Measurements from ENCODE around the gene DHRS1. TPM values are rescaled to one million over a fixed set of nuclear protein-coding genes. Genes with fewer than 3 reads are reported as not detected.

DHRS1 gene
- polyA plus RNA-seq, 2 of the 4 experiments (the other 2 are of a cell fraction): 15.1 to 17.4 TPM

- no peaks in the 10 kb centered on the region for H3K9me3 ChIP-seq
- no peak overlapping the region for H3K4me3 ChIP-seq
- no peak for ATAC-seq
- 34% methylated on average over 7 of the region's 7 CpGs for WGBS (ENCODE audit: missing lambda C conversion rate)
- no peak for DNase-seq (ENCODE audit: low read depth in 1 of 2, low spot score in 1 of 2)
- POLR2A ChIA-PET: interaction anchor here (1.3 kb wide), 1 partner anchor 94 kb away, joined by 4 read pairs; no protein-coding TSS in a partner anchor
- peaks cover 3% of the 10 kb centered on the region; the same call in 1 of the 3 replicates for H3K4me1 ChIP-seq
- H3K4me2 ChIP-seq: no peak overlapping the region
- H3K27ac ChIP-seq: no peak overlapping the region
- TF ChIP-seq TFCP2L1 (CRISPR knock-in tag; IDR thresholded peaks at IDR 0.05) (no peak), CBX2 (IDR thresholded peaks at IDR 0.05; ENCODE audit: borderline replicate concordance, low read depth) (no peak), EHF (CRISPR knock-in tag; IDR thresholded peaks at IDR 0.05) (no peak), EHMT2 (IDR thresholded peaks at IDR 0.05; ENCODE audit: low read depth) (no peak), HES2 (IDR thresholded peaks at IDR 0.05) (no peak), ZNF302 (CRISPR knock-in tag; IDR thresholded peaks at IDR 0.05) (no peak), E2F6 (IDR thresholded peaks at IDR 0.05; ENCODE audit: borderline replicate concordance, low read depth) (no peak), PHF8 (IDR thresholded peaks at IDR 0.05; ENCODE audit: borderline replicate concordance, low read depth) (no peak), NR3C1 (IDR thresholded peaks at IDR 0.05) (no peak), CBX8 (IDR thresholded peaks at IDR 0.05) (no peak)
- TF ChIP-seq, protein P1, sequence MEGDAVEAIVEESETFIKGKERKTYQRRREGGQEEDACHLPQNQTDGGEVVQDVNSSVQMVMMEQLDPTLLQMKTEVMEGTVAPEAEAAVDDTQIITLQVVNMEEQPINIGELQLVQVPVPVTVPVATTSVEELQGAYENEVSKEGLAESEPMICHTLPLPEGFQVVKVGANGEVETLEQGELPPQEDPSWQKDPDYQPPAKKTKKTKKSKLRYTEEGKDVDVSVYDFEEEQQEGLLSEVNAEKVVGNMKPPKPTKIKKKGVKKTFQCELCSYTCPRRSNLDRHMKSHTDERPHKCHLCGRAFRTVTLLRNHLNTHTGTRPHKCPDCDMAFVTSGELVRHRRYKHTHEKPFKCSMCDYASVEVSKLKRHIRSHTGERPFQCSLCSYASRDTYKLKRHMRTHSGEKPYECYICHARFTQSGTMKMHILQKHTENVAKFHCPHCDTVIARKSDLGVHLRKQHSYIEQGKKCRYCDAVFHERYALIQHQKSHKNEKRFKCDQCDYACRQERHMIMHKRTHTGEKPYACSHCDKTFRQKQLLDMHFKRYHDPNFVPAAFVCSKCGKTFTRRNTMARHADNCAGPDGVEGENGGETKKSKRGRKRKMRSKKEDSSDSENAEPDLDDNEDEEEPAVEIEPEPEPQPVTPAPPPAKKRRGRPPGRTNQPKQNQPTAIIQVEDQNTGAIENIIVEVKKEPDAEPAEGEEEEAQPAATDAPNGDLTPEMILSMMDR (IDR thresholded peaks at IDR 0.05): no peak
- CTCF ChIA-PET: interaction anchor here (1.2 to 46.6 kb wide), 7 partner anchors 10 to 93 kb away, joined by 4 to 1142 read pairs (median 8); partner anchors contain the start of genes CBLN3, CIDEB and KHNYN
- FAIRE-seq: no peak
Observed at GRCh38 chr14:24337144-24337823, 37.7 kb upstream of the DHRS1 start.

GRCh38 chr14:24335461-24336171 lies 36.0 kb upstream of the DHRS1 start:
- Histone ChIP-seq H3K4me1 (peaks cover 3% of the 10 kb centered on the region; the same call in 1 of the 3 replicates), H3K4me2 (no peak overlapping the region), H3K9me3 (no peaks in the 10 kb centered on the region), H3K27ac (no peak overlapping the region), H3K4me3 (no peak overlapping the region)
- CTCF ChIA-PET: interaction anchor here (1.0 to 46.6 kb wide), 8 partner anchors 9 to 105 kb away, joined by 3 to 1142 read pairs (median 23); partner anchors contain the start of genes CBLN3, CIDEB, KHNYN and SDR39U1
- FAIRE-seq: no peak
- POLR2A ChIA-PET: interaction anchor here (1.5 kb wide), 1 partner anchor 94 kb away, joined by 6 read pairs; the partner anchor contains the start of genes CBLN3 and KHNYN
- TF ChIP-seq ZC3H11A (IDR thresholded peaks at IDR 0.05) (no peak), HOXB13 (CRISPR knock-in tag; IDR thresholded peaks at IDR 0.05; ENCODE audit: low read depth) (no peak), ELK1 (IDR thresholded peaks at IDR 0.05; ENCODE audit: low read depth, low read length) (no peak), ZNF302 (CRISPR knock-in tag; IDR thresholded peaks at IDR 0.05) (no peak), NPAS2 (CRISPR knock-in tag; IDR thresholded peaks at IDR 0.05; ENCODE audit: borderline replicate concordance) (no peak), FOXS1 (CRISPR knock-in tag; IDR thresholded peaks at IDR 0.05) (no peak), CBX2 (IDR thresholded peaks at IDR 0.05; ENCODE audit: borderline replicate concordance, low read depth) (no peak), HOXB5 (CRISPR knock-in tag; IDR thresholded peaks at IDR 0.05) (no peak), POLR2AphosphoS2 (conservative IDR thresholded peaks at IDR 0.05; ENCODE audit: low read length) (no peak), BHLHE40 (IDR thresholded peaks at IDR 0.05; ENCODE audit: low read depth, low read length) (no peak), GATA3 (IDR thresholded peaks at IDR 0.05; ENCODE audit: borderline replicate concordance) (no peak), ZFP36 (IDR thresholded peaks at IDR 0.05; ENCODE audit: borderline replicate concordance, partially characterized antibody) (no peak), BCL3 (IDR thresholded peaks at IDR 0.05) (no peak), HES2 (IDR thresholded peaks at IDR 0.05) (no peak), JUN (IDR thresholded peaks at IDR 0.05) (no peak)
- no peak for ATAC-seq
- 82% methylated on average over 12 of the region's 12 CpGs for WGBS (ENCODE audit: missing lambda C conversion rate)
- no peak for DNase-seq (ENCODE audit: low read depth in 1 of 2, low spot score in 1 of 2)

Measured in A549 (cell line).